ENCODE data around the gene CAMK2D.

The CAMK2D gene

GRCh38 chr4:113759696-113760093, 1.8 kb downstream of the CAMK2D start:
- TF ChIP-seq RARB (CRISPR knock-in tag; IDR thresholded peaks at IDR 0.05) (no peak), PPARA (CRISPR knock-in tag; IDR thresholded peaks at IDR 0.05; ENCODE audit: borderline replicate concordance) (no peak), ESRRG (CRISPR knock-in tag; IDR thresholded peaks at IDR 0.05) (no peak), POU6F1 (CRISPR knock-in tag; IDR thresholded peaks at IDR 0.05; ENCODE audit: borderline replicate concordance, low read depth) (no peak), ZNF8 (CRISPR knock-in tag; IDR thresholded peaks at IDR 0.05) (no peak), ZFP3 (CRISPR knock-in tag; IDR thresholded peaks at IDR 0.05) (no peak), ISL1 (CRISPR knock-in tag; IDR thresholded peaks at IDR 0.05) (no peak), ZFP30 (CRISPR knock-in tag; IDR thresholded peaks at IDR 0.05) (no peak)
- ATAC-seq: no peak

DNA sequence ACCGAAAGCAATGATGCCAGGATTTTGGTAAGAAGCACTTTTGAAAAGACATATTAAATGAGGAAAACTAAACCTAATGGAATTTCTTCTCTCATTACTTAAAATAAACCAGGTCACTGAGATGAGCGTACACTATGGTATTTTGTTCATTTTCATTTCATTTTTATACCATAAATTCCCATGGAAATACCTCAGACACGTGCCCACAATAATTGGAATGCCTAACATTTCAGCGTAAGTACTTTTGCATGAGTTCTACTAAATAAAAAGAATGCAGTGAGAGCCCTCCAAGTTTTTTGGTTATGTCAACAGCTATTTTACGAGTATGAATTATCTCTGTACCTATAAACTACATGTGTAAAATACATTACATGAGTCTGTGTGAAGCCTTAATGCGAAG, 3.2 kb downstream of the CAMK2D start:
- TF ChIP-seq ISL1 (CRISPR knock-in tag; IDR thresholded peaks at IDR 0.05): peak; percentile 81
- TF ChIP-seq, protein P1, sequence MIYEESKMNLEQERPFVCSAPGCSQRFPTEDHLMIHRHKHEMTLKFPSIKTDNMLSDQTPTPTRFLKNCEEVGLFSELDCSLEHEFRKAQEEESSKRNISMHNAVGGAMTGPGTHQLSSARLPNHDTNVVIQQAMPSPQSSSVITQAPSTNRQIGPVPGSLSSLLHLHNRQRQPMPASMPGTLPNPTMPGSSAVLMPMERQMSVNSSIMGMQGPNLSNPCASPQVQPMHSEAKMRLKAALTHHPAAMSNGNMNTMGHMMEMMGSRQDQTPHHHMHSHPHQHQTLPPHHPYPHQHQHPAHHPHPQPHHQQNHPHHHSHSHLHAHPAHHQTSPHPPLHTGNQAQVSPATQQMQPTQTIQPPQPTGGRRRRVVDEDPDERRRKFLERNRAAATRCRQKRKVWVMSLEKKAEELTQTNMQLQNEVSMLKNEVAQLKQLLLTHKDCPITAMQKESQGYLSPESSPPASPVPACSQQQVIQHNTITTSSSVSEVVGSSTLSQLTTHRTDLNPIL (CRISPR knock-in tag; IDR thresholded peaks at IDR 0.05; ENCODE audit: low read depth): 0 out of 2 replicates have a peak, but pooled peaks have one; percentile 28
- no peak for TF ChIP-seq TOX (CRISPR knock-in tag; IDR thresholded peaks at IDR 0.05; ENCODE audit: borderline replicate concordance)
- no peak for TF ChIP-seq ESRRG (CRISPR knock-in tag; IDR thresholded peaks at IDR 0.05)
- no peak for ATAC-seq

- no peak for ATAC-seq
- TF ChIP-seq OSR1 (CRISPR knock-in tag; IDR thresholded peaks at IDR 0.05): no peak
- TF ChIP-seq ESRRG (CRISPR knock-in tag; IDR thresholded peaks at IDR 0.05): no peak
- no peak for TF ChIP-seq TCF4 (CRISPR knock-in tag; IDR thresholded peaks at IDR 0.05; ENCODE audit: borderline replicate concordance)
- no peak for TF ChIP-seq ZNF70 (CRISPR knock-in tag; IDR thresholded peaks at IDR 0.05)
- TF ChIP-seq CSDC2 (CRISPR knock-in tag; IDR thresholded peaks at IDR 0.05): no peak
- no peak for TF ChIP-seq POU6F1 (CRISPR knock-in tag; IDR thresholded peaks at IDR 0.05; ENCODE audit: borderline replicate concordance, low read depth)
- TF ChIP-seq ZFP3 (CRISPR knock-in tag; IDR thresholded peaks at IDR 0.05): no peak
- no peak for TF ChIP-seq ARNTL (CRISPR knock-in tag; IDR thresholded peaks at IDR 0.05; ENCODE audit: borderline replicate concordance, low read depth)
- no peak for TF ChIP-seq TOX (CRISPR knock-in tag; IDR thresholded peaks at IDR 0.05; ENCODE audit: borderline replicate concordance)
- TF ChIP-seq, protein P2, sequence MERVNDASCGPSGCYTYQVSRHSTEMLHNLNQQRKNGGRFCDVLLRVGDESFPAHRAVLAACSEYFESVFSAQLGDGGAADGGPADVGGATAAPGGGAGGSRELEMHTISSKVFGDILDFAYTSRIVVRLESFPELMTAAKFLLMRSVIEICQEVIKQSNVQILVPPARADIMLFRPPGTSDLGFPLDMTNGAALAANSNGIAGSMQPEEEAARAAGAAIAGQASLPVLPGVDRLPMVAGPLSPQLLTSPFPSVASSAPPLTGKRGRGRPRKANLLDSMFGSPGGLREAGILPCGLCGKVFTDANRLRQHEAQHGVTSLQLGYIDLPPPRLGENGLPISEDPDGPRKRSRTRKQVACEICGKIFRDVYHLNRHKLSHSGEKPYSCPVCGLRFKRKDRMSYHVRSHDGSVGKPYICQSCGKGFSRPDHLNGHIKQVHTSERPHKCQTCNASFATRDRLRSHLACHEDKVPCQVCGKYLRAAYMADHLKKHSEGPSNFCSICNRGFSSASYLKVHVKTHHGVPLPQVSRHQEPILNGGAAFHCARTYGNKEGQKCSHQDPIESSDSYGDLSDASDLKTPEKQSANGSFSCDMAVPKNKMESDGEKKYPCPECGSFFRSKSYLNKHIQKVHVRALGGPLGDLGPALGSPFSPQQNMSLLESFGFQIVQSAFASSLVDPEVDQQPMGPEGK (CRISPR knock-in tag; IDR thresholded peaks at IDR 0.05; ENCODE audit: borderline replicate concordance): no peak
- no peak for TF ChIP-seq ISL1 (CRISPR knock-in tag; IDR thresholded peaks at IDR 0.05)
- TF ChIP-seq PPARA (CRISPR knock-in tag; IDR thresholded peaks at IDR 0.05; ENCODE audit: borderline replicate concordance): no peak
- no peak for TF ChIP-seq ZNF565 (CRISPR knock-in tag; conservative IDR thresholded peaks at IDR 0.05; ENCODE audit: low read depth)
- TF ChIP-seq ZFP30 (CRISPR knock-in tag; IDR thresholded peaks at IDR 0.05): no peak
- no peak for TF ChIP-seq SNAI2 (CRISPR knock-in tag; IDR thresholded peaks at IDR 0.05)
- no peak for TF ChIP-seq ZC3H10 (CRISPR knock-in tag; IDR thresholded peaks at IDR 0.05)
- no peak for TF ChIP-seq ZNF8 (CRISPR knock-in tag; IDR thresholded peaks at IDR 0.05)
- TF ChIP-seq, protein P3, sequence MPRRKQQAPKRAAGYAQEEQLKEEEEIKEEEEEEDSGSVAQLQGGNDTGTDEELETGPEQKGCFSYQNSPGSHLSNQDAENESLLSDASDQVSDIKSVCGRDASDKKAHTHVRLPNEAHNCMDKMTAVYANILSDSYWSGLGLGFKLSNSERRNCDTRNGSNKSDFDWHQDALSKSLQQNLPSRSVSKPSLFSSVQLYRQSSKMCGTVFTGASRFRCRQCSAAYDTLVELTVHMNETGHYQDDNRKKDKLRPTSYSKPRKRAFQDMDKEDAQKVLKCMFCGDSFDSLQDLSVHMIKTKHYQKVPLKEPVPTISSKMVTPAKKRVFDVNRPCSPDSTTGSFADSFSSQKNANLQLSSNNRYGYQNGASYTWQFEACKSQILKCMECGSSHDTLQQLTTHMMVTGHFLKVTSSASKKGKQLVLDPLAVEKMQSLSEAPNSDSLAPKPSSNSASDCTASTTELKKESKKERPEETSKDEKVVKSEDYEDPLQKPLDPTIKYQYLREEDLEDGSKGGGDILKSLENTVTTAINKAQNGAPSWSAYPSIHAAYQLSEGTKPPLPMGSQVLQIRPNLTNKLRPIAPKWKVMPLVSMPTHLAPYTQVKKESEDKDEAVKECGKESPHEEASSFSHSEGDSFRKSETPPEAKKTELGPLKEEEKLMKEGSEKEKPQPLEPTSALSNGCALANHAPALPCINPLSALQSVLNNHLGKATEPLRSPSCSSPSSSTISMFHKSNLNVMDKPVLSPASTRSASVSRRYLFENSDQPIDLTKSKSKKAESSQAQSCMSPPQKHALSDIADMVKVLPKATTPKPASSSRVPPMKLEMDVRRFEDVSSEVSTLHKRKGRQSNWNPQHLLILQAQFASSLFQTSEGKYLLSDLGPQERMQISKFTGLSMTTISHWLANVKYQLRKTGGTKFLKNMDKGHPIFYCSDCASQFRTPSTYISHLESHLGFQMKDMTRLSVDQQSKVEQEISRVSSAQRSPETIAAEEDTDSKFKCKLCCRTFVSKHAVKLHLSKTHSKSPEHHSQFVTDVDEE (CRISPR knock-in tag; IDR thresholded peaks at IDR 0.05): no peak
- TF ChIP-seq, protein P4, sequence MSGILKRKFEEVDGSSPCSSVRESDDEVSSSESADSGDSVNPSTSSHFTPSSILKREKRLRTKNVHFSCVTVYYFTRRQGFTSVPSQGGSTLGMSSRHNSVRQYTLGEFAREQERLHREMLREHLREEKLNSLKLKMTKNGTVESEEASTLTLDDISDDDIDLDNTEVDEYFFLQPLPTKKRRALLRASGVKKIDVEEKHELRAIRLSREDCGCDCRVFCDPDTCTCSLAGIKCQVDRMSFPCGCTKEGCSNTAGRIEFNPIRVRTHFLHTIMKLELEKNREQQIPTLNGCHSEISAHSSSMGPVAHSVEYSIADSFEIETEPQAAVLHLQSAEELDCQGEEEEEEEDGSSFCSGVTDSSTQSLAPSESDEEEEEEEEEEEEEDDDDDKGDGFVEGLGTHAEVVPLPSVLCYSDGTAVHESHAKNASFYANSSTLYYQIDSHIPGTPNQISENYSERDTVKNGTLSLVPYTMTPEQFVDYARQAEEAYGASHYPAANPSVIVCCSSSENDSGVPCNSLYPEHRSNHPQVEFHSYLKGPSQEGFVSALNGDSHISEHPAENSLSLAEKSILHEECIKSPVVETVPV (CRISPR knock-in tag; IDR thresholded peaks at IDR 0.05): no peak
These were observed 4.1 kb downstream of the CAMK2D start for GRCh38 chr4:113757486-113757885.
